ENCODE data around the gene MAP1A. TPM values are rescaled to one million over a fixed set of nuclear protein-coding genes. Genes with fewer than 3 reads are reported as not detected.

MAP1A gene
- total and polyA plus RNA-seq, 2 of the 13 experiments (the other 11 are each of a cell fraction or from before 2014, with no cell fraction given), result 0.01 to 0.07 TPM

DNA sequence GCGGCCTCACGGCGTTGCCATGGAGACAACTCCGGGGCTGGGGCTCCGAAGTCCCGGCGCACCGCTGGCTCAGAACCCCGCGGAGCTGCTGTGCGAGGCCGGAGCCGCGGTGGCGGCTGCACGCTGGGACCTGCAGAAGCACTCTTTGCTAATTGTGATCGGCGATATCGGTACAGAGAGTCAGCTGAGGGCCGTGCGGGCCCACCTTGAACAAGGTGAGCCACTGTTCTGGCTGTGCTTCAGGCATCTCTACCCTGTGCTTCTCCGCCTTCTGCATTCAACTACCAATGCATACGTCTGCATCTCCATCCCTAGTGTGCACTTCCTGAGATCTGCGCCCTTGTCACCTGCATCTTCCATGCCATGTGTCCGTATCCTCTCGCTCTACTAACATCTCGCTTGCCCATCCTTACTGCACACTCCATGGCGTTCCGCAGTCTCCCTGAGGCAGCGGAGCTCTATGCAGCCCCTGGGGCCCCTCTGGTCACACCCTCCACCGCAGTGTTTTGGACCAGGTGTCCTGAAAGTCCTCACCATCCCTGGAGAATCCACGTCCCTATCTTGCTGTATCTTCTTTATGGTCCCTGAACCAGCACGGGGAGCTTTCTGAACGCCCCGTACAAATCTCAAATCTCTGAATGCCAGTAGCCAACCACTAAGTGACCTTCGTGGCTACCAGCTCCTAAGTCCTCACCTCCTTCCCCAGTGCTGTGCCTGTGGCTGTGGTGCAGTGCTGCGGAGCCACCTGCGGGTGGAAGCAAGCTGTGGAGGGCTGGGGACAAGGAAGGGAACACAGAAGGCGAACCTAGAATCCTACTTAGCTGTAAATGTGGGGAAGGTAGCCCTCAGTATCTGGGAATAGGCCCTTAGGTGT lies 6.2 kb upstream of the MAP1A start (continued):
- TF ChIP-seq, protein P1, sequence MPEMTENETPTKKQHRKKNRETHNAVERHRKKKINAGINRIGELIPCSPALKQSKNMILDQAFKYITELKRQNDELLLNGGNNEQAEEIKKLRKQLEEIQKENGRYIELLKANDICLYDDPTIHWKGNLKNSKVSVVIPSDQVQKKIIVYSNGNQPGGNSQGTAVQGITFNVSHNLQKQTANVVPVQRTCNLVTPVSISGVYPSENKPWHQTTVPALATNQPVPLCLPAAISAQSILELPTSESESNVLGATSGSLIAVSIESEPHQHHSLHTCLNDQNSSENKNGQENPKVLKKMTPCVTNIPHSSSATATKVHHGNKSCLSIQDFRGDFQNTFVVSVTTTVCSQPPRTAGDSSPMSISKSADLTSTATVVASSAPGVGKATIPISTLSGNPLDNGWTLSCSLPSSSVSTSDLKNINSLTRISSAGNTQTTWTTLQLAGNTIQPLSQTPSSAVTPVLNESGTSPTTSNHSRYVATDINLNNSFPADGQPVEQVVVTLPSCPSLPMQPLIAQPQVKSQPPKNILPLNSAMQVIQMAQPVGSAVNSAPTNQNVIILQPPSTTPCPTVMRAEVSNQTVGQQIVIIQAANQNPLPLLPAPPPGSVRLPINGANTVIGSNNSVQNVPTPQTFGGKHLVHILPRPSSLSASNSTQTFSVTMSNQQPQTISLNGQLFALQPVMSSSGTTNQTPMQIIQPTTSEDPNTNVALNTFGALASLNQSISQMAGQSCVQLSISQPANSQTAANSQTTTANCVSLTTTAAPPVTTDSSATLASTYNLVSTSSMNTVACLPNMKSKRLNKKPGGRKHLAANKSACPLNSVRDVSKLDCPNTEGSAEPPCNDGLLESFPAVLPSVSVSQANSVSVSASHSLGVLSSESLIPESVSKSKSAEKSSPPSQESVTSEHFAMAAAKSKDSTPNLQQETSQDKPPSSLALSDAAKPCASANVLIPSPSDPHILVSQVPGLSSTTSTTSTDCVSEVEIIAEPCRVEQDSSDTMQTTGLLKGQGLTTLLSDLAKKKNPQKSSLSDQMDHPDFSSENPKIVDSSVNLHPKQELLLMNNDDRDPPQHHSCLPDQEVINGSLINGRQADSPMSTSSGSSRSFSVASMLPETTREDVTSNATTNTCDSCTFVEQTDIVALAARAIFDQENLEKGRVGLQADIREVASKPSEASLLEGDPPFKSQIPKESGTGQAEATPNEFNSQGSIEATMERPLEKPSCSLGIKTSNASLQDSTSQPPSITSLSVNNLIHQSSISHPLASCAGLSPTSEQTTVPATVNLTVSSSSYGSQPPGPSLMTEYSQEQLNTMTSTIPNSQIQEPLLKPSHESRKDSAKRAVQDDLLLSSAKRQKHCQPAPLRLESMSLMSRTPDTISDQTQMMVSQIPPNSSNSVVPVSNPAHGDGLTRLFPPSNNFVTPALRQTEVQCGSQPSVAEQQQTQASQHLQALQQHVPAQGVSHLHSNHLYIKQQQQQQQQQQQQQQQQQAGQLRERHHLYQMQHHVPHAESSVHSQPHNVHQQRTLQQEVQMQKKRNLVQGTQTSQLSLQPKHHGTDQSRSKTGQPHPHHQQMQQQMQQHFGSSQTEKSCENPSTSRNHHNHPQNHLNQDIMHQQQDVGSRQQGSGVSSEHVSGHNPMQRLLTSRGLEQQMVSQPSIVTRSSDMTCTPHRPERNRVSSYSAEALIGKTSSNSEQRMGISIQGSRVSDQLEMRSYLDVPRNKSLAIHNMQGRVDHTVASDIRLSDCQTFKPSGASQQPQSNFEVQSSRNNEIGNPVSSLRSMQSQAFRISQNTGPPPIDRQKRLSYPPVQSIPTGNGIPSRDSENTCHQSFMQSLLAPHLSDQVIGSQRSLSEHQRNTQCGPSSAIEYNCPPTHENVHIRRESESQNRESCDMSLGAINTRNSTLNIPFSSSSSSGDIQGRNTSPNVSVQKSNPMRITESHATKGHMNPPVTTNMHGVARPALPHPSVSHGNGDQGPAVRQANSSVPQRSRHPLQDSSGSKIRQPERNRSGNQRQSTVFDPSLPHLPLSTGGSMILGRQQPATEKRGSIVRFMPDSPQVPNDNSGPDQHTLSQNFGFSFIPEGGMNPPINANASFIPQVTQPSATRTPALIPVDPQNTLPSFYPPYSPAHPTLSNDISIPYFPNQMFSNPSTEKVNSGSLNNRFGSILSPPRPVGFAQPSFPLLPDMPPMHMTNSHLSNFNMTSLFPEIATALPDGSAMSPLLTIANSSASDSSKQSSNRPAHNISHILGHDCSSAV (CRISPR knock-in tag; IDR thresholded peaks at IDR 0.05; ENCODE audit: borderline replicate concordance), result no peak
- no peak for TF ChIP-seq ZNF629 (CRISPR knock-in tag; conservative IDR thresholded peaks at IDR 0.05)
- TF ChIP-seq ZNF879 (CRISPR knock-in tag; IDR thresholded peaks at IDR 0.05), result no peak
- peak; percentile 99 for TF ChIP-seq NAIF1 (CRISPR knock-in tag; IDR thresholded peaks at IDR 0.05; ENCODE audit: borderline replicate concordance)
- no peak for TF ChIP-seq GATAD2A (CRISPR knock-in tag; IDR thresholded peaks at IDR 0.05)
- TF ChIP-seq, protein P2, sequence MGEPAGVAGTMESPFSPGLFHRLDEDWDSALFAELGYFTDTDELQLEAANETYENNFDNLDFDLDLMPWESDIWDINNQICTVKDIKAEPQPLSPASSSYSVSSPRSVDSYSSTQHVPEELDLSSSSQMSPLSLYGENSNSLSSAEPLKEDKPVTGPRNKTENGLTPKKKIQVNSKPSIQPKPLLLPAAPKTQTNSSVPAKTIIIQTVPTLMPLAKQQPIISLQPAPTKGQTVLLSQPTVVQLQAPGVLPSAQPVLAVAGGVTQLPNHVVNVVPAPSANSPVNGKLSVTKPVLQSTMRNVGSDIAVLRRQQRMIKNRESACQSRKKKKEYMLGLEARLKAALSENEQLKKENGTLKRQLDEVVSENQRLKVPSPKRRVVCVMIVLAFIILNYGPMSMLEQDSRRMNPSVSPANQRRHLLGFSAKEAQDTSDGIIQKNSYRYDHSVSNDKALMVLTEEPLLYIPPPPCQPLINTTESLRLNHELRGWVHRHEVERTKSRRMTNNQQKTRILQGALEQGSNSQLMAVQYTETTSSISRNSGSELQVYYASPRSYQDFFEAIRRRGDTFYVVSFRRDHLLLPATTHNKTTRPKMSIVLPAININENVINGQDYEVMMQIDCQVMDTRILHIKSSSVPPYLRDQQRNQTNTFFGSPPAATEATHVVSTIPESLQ (CRISPR knock-in tag; conservative IDR thresholded peaks at IDR 0.05), result no peak
- TF ChIP-seq HES4 (CRISPR knock-in tag; IDR thresholded peaks at IDR 0.05; ENCODE audit: borderline replicate concordance), result no peak
- TF ChIP-seq SOX6 (IDR thresholded peaks at IDR 0.05), result no peak
- no peak for TF ChIP-seq SOX6 (CRISPR knock-in tag; IDR thresholded peaks at IDR 0.05)
- no peak for TF ChIP-seq MXI1 (IDR thresholded peaks at IDR 0.05; ENCODE audit: borderline replicate concordance, low read depth, low read length)
- TF ChIP-seq, protein P3, sequence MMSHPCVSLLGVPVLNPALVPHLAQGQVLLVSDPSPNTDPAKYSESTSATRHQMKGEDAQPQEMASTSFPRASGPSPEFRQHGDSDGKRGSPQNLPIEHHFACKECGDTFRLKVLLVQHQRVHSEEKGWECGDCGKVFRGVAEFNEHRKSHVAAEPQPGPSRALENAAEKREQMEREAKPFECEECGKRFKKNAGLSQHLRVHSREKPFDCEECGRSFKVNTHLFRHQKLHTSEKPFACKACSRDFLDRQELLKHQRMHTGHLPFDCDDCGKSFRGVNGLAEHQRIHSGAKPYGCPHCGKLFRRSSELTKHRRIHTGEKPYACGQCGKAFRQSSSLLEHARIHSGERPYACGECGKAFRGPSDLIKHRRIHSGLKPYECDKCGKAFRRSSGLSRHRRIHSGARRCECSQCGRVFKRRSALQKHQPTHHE (CRISPR knock-in tag; IDR thresholded peaks at IDR 0.05; ENCODE audit: borderline replicate concordance), result no peak
- TF ChIP-seq ZNF543 (CRISPR knock-in tag; IDR thresholded peaks at IDR 0.05), result no peak
- no peak for TF ChIP-seq CEBPB (IDR thresholded peaks at IDR 0.05; ENCODE audit: borderline replicate concordance, low read depth, low read length)
- TF ChIP-seq FOXM1 (CRISPR knock-in tag; IDR thresholded peaks at IDR 0.05), result no peak

Measured in HepG2 (cell line).